ENCODE data around the gene TMEM120A. TPM values are rescaled to one million over a fixed set of nuclear protein-coding genes. Genes with fewer than 3 reads are reported as not detected.

The TMEM120A gene
- total and polyA plus RNA-seq, 12 donors, result 51.4 to 277 (median 172) TPM

DNA sequence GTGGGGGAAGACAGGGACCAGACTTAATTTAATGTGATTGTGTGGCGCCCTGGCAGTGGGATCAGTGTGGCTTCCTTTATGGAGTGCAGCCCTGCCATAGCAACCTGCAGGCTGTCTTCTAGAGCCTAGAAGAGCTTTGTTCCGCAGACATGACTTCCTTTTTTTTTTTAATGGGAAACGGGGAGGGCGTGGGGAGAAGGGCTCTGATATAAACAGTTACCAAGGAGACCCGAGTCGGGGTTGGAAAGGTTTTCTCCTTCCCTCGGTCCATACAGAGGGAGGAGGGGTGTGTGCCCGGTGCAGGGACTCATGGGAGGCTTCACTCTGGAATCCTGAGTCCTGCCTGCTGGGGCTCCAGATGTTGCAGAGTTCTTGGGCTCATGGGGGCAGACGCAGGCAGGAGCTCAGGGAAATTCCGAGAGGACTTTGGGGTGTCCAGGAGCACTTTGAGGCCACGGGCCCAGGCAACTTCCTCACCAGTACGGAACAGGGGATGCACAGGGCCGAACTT is 26.9 kb downstream of the TMEM120A start:
- 36 to 44% (median 38%) methylated on average over 12 to 13 of the region's 13 CpGs for WGBS, 4 donors
- no peaks in the 10 kb centered on the region for H3K9me3 ChIP-seq (replicated peaks in 1 of 3)
- peaks cover 54 to 87% of the 10 kb centered on the region in 2 donors for H3K4me1 ChIP-seq (replicated peaks in 1 of 2)
- peak overlapping the region; percentile 90 to 99 (median 95) for H3K27ac ChIP-seq
- DNase-seq, result no peak
- no peaks in the 10 kb centered on the region for H3K27me3 ChIP-seq
- intact Hi-C loops (cut with DNase I), result no loop called here
- no peak overlapping the region for H3K4me3 ChIP-seq
- H3K36me3 ChIP-seq (replicated peaks in 1 of 2), result peaks cover 0 to 4% of the 10 kb centered on the region in 2 donors
- TF ChIP-seq, protein P1, sequence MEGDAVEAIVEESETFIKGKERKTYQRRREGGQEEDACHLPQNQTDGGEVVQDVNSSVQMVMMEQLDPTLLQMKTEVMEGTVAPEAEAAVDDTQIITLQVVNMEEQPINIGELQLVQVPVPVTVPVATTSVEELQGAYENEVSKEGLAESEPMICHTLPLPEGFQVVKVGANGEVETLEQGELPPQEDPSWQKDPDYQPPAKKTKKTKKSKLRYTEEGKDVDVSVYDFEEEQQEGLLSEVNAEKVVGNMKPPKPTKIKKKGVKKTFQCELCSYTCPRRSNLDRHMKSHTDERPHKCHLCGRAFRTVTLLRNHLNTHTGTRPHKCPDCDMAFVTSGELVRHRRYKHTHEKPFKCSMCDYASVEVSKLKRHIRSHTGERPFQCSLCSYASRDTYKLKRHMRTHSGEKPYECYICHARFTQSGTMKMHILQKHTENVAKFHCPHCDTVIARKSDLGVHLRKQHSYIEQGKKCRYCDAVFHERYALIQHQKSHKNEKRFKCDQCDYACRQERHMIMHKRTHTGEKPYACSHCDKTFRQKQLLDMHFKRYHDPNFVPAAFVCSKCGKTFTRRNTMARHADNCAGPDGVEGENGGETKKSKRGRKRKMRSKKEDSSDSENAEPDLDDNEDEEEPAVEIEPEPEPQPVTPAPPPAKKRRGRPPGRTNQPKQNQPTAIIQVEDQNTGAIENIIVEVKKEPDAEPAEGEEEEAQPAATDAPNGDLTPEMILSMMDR (IDR thresholded peaks at IDR 0.05), result no peak
- no peak for TF ChIP-seq POLR2A (IDR thresholded peaks at IDR 0.05)

GRCh38 chr7:75967055-75967454 is 27.3 kb downstream of the TMEM120A start:
- H3K27me3 ChIP-seq, result no peaks in the 10 kb centered on the region
- DNase-seq, result peak in 2 of 7 donors; percentile 16 to 27
- intact Hi-C loops (cut with DNase I), result no loop called here
- H3K4me3 ChIP-seq, result no peak overlapping the region
- H3K9me3 ChIP-seq (replicated peaks in 1 of 3), result no peaks in the 10 kb centered on the region
- TF ChIP-seq, protein P1 (IDR thresholded peaks at IDR 0.05), result no peak
- TF ChIP-seq POLR2A (IDR thresholded peaks at IDR 0.05), result no peak
- H3K4me1 ChIP-seq (replicated peaks in 1 of 2), result peaks cover 59 to 87% of the 10 kb centered on the region in 2 donors
- 83 to 93% (median 87%) methylated on average over 5 to 11 of the region's 11 CpGs for WGBS, 4 donors
- no peaks in the 10 kb centered on the region for H3K36me3 ChIP-seq (replicated peaks in 1 of 2)
- H3K27ac ChIP-seq, result peak overlapping the region; percentile 90 to 99 (median 95)

DNA sequence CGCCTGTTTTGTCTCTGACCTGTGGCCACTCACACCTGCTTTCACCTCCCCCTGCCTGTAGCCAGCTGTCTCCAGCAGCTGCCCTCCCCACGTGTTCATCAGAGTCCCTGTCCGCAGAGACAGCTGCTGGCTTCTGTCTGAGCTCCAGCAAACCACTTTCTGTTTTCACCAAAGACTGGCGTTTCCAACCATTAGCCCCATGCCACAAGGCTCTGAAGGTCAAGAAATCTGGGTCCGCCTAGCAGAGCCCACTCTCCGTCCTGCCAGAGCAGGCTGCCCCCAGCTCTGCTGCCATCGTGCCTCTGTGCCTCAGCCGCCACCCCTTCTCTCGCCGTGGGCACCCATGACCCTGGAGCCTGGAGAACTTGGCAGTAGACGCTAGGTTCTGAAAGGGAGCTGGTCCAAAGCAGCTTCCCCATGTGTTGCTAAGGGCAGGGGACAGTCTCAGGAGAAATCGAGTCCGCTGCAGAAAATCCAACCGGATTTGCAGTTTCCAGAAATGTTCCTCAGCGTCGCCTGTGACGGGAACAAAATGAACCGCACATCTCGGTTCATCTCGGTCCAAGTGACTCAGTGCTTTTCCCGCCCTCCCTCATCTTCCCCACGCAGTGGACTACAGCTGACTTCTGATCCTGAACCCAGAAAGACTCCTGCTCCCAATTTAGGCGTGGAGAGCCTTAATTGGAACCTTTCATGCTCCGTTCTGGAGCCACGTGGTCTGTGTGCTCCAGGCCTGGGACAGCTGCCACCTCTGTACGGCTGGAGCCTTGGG is 28.0 kb downstream of the TMEM120A start:
- Histone ChIP-seq H3K27ac (peak overlapping the region; percentile 90 to 99 (median 95)), H3K27me3 (no peaks in the 10 kb centered on the region), H3K4me1 (replicated peaks in 1 of 2) (peaks cover 60 to 87% of the 10 kb centered on the region in 2 donors), H3K4me3 (peak overlapping the region in 1 of 4 donors; percentile 1), H3K9me3 (replicated peaks in 1 of 3) (no peaks in the 10 kb centered on the region), H3K36me3 (replicated peaks in 1 of 2) (no peaks in the 10 kb centered on the region)
- peak; percentile 56 to 93 (median 88) for DNase-seq
- intact Hi-C loops (cut with DNase I), result no loop called here
- WGBS, 4 donors, result 28 to 39% (median 36%) methylated on average over 17 to 26 of the region's 26 CpGs
- TF ChIP-seq, protein P1 (IDR thresholded peaks at IDR 0.05), result no peak
- peak; percentile 30 to 61 for TF ChIP-seq POLR2A (IDR thresholded peaks at IDR 0.05)

DNA sequence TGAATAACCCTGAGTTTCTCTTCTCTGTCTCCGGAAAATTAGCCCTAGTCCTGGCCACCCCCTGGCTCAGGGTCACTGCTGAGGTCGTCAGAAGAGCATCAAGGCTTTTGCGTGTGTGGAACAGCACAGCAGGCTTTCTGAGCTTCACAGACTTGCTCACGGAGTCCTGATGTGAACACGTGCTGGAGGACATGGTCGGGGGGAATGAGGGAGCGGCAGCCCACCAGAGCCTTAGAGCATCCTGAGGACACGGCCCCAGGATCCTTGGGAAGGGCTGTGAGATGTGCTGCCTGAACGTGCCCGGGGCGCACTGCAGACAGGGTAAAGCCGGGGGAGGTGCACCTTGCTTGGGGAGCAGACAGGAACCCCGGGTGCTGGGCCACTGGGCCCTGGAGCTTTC is 28.8 kb downstream of the TMEM120A start:
- WGBS, 4 donors, result 36 to 53% (median 49%) methylated on average over 8 to 13 of the region's 13 CpGs
- intact Hi-C loops (cut with DNase I), result no loop called here
- no peak for TF ChIP-seq POLR2A (IDR thresholded peaks at IDR 0.05)
- TF ChIP-seq, protein P1 (IDR thresholded peaks at IDR 0.05), result no peak
- DNase-seq, result peak in 3 of 7 donors; percentile 59 to 66 (median 62)
- peaks cover 60 to 86% of the 10 kb centered on the region in 2 donors for H3K4me1 ChIP-seq (replicated peaks in 1 of 2)
- no peaks in the 10 kb centered on the region for H3K9me3 ChIP-seq (replicated peaks in 1 of 3)
- no peaks in the 10 kb centered on the region for H3K27me3 ChIP-seq
- peak overlapping the region; percentile 90 to 99 (median 95) for H3K27ac ChIP-seq
- peaks cover 0 to 2% of the 10 kb centered on the region in 2 donors for H3K36me3 ChIP-seq (replicated peaks in 1 of 2)
- H3K4me3 ChIP-seq, result no peak overlapping the region

All from adrenal gland (tissue), 12 donors.